D341Med (cell line): ENCODE data around the gene MTMR3.
A peak's percentile ranks its signal among the peaks of the same experiment; 100 is the strongest.
"Not testable (repeated sequence)": the region's sequence is repeated elsewhere in the genome, so short reads cannot be mapped to it uniquely, and the experiment has no call there.

ENCODE experiments used
- DNase-seq: peaks from one replicate; pipeline ENCODE4 v3.0.0; 2012; ENCODE audit warnings: low spot score

The MTMR3 gene

DNA sequence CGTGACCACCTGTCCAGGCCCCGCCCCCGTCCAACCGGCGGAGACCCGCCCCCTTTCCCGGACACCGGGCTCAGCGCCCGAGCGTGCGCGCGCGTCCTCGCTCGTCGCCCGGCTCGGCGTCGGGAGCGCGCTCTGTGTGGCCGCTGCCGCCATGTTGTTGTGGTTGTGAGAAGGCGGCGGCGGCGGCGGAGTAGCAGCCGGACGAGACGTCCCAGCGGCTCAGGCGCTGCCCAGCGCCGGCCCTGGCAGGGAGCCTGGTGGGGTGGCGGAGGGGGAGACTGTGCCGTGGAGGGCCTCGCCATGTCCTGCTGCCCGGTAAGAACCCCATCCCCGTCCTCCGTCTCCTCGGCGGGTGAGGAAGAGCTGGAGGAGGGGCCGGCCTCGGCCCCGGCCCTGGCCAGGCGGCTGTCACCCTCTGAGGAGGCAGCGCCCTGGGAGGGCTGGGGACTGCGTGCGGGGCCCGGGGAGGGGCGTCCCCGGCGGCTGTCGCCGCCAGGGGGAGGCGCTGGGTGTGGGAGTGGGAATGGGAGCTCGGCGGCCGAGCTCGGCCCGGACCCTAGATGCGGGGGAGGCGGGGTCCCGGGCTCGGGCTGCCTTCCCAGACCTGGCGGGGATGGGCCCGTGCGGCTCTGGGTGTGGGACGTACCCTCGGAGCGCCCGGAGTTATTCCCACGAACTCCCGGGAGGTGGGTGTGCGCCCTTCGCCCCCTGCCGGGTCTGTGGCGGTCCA is at the start of gene MTMR3:
MTMR3 (plus strand) TSS at position 130 of the 730 bp plus-strand sequence. CDS start 87,886 bp downstream, outside the sequence.
- peak; percentile 92 for DNase-seq

DNA sequence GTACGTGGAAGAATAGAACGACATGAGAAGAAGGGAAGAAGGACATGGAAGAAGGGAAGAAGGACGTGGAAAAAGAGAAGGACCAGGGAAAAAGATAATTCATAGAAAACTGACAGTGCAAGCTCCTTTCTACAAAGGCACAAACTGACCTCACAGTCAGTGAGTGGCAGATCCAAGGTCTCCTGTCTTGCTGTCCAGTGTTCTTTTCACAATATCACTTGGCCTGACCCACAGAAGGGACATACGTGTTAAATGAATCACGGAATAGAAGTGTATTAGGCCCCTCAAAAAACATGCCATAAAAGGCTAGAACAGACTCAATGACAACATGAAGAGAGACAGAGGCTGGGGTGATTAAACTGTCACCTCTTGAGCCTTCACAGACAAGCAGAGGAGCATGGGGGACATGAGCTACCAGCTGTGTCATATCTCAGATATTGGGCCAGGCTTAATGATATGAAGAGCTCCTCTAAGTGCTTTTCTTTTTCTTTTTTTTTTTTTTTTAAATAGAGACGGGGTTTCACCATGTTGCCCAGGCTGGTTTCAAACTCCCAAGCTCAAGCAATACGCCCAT is 49.5 kb upstream of the MTMR3 start:
- no peak for DNase-seq

DNA sequence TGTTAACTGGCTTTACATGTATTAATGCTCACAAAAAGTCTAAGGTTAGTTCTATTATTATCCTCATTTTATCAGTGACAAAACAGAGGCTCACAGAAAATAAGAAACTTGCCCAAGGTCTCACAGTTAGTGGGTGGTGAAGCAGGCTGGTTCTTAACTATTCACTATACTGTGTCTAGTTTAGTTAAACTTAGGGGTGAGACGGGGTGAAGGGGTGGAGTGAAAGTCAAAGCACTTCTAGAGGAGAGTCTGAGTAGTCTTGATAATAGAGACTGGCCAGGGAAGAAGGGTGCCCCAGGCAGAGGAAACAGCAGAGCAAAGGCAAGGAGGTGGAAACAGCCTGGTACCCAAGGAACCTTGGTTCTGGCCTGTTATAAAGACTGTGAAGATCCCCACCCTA is 48.9 kb upstream of the MTMR3 start:
- DNase-seq: no peak

DNA sequence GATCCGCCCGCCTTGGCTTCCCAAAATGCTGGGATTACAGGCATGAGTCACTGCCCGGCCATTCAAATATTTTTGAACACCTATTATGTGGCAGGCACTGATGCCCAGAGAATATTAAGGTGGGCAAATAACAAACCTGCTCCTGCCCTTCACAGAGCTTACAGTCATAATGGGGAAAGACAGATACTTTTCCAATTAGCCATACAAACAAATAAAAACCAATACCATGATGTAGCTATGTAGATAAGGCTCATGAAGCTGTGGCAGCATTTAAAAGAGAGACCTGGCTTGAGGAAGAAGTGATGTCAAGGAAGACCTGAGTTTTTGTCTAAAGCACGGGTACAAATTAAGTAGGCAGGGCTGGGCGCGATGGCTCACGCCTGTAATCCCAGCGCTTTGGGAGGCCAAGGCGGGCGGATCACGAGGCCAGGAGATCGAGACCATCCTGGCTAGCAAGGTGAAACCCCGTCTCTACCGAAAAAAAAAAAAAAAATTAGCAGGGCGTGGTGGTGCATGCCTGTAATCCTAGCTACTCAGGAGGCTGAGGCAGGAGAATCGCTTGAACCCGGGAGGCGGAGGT is 46.1 kb upstream of the MTMR3 start:
- DNase-seq: not testable (repeated sequence)

DNA sequence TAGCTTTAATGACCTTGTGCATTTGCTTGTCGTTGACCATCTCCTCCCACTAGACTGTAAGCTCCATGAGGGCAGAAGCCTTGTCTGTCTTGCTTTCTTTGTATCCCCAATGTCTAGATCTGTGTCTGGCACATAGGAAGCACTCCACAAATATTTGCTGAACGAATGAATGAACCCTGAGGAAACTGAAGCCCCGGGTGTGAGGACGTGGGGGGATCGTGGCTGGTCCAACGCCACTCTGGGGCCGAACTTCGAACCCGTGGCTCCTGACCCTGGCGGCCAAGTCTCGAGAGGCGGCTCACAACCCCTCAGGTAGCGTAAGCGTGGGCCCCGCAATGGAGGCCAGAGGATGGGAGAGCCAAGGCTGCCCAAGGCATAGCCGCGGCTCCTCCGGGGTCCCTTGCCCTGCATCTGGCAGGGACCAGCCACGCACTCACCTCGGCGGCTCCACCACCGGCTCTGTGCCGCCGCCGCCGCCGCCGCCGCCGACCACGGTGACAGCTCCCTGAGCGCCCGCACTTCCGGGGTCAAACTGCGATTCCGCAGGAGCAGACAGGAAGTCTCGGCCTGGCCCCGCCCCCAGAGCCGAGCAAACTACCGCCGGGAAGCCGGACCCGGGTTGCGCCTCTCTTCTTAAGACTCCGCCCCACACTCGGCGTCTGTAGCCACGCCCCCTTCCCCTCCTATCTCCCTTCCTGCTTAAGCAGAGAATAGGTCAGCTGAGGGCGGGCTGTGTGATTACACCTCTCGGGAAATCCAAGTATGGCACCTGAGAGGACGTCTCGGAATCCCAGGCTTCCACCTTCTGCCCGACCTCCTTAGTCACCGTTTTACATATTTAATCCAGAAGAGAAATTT is 45.0 kb upstream of the MTMR3 start, which contains the start of gene ASCC2:
ASCC2 (minus strand) TSS at position 534 of the 858 bp plus-strand sequence. CDS start 5,949 bp downstream, outside the sequence.
- peak; percentile 99 for DNase-seq

DNA sequence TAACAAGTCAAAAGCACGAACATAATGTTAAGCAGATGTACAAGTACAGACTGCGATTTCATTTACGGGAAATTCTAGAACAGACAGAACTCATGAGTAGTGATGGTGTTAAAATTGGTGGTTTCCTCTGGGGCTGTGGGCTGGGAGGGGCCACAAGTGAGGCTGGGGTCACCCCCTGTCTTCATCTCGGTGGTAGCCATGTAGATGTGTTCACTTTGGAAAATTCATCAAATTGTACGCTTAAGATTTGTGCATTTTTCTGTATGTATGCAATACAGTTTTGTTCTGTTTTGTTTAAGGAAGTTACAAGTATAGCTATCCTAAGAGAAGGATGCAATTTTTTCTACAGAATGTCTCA is 44.4 kb upstream of the MTMR3 start:
- no peak for DNase-seq

DNA sequence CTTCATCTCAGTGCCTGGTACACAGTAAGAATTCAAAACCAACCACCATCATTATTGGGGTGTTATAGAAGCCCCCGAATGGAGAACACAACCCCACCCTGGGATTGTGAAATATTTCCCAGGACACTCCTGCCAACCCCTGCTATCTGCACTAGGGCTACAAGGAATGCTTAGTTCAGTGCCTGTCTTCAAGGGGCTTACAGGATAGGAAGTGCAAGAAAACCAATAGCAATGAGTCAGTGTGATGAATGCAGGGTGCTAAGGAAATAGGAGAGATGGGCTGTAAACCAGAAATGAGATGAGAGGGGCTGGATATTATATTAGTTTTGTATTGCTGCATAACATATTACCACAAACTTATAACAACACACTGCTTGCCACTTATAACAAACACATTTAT is 43.9 kb upstream of the MTMR3 start:
- no peak for DNase-seq

DNA sequence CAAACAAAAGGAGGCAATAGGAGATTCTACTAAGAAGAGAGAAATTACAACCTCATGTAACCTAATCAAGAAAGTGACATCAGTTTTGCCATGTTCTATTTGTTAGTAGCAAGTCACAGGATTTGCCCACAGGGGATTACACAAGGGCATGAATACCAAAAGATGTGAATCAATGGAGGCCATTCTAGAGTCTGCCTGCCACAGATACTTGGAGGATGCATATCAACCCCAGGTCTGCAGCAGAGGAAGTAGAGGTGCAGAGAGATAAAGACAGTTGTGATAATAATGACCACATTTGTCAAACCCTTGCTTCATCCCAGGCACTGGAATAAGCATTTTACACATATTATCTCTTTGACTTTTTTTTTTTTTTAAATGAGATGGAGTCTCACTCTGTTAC is 42.5 kb upstream of the MTMR3 start:
- no peak for DNase-seq

DNA sequence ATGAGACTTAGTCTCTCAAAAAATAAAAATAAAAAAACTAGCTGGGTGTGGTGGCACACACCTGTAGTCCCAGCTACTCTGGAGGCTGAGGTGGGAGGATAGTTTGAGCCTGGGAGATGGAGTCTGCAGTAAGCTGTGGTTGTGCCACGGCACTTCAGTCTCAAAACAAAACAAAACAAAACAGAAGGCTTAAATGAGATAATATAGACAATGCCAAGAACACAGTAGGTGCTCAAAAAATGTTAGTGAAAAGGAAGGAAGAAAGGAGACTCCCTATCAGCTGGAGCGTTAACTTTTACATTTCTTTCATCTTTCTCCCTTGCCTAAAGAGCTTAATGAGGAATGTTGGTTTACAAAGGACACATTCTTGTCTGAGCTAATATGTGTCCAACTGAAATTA is 40.8 kb upstream of the MTMR3 start:
- DNase-seq: no peak

DNA sequence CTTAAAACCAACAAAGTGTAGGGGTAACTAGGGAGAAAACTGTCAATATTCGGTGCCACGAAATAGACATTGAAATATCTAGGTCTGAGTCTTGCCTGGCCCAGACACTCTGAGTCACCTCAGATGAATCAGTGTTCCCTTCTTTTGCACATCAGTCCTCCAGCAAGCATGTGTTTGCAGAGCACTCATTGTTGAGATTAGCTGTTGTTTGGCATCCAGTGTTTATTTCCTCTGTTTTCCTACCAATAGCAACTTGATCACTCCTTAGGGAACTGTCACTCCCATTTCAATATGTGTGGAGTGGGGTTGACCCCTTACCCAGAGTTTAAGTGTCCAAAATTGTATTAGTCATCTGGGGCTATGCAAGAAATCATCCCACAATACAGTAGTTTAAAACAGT is 40.2 kb upstream of the MTMR3 start:
- DNase-seq: no peak

DNA sequence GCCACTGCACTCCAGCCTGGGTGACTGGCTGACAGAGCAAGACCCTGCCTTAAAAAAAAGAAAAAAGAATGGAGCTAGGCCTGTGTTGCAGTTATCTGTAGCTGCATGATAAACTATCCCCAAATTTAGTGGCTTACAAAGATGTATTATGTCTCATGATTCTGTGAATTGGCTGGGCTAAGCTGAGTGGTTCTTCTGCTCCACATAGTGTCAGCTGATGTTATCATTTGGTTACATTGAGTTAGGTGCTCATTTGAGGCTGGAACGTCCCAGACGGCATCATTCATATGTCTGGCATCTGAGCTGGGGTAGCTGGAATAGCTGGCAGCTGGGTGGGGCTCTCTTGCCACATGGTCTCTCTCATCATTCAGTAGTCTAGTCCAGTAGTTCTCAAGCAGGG is 36.7 kb upstream of the MTMR3 start:
- DNase-seq: no peak

DNA sequence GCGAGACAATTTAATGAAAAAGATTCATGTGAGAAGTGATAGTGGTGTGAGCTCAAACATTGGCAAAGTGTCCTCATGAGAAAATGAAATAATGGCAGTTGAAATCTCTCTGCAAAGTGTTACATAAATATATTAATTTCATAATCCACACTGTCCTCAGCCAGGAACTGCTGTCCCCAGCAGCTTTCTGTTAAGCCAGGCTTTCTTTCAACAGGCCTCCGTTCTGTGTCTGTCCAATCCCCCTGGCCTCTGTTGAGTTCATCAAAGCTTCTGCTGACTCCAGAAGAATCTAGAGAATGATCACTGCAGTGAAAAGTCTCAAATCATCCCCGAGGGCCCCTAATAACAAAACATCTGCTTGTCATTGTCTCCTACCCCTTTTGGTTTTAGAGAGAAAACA is 34.9 kb upstream of the MTMR3 start:
- no peak for DNase-seq

DNA sequence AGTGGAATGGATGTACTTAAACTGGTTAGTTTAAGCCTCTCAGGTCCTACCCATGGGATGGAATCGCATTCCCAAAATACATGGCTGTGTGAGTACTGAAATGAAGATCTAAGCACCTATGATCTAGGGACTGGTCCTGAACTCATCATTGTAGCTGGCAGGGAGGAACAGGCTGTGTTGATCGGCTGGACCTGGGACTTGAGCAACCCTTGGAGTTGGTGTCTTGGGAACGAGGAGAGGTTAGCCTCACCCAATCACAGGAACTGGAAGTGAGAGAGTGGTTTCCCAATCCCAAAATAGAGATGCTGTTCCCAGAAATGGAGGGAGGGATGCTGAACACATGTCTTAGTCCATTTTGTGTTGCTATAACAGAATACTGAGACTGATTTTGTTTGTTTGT is 28.5 kb upstream of the MTMR3 start:
- no peak for DNase-seq

DNA sequence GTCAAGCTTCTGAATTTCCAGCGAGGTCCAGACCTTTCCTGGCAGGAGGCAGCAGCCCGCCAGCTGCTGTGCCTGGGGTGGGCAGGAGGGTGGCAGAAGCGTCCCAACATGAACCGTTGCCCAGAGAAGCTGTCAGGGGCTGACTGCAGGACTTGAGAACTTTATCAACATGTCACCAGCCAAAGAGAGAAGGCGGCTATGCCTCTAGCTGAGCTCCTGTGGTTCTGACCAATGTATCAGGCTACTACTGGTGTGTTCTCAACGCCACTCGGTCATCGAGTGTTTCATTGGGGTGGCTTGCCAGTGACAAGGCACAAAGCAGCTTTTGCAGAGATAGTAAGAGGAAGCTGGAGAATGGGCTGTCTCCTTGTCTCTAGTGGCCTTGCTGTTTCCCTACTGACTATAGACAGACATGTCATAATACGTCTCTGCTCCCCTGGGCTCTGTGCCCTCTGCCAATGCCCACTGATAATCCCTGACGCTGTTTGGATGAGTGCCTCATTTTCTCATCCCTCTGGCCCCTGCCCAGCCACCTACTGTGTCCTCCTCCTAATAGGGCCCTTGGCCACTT is 27.3 kb upstream of the MTMR3 start:
- DNase-seq: no peak

DNA sequence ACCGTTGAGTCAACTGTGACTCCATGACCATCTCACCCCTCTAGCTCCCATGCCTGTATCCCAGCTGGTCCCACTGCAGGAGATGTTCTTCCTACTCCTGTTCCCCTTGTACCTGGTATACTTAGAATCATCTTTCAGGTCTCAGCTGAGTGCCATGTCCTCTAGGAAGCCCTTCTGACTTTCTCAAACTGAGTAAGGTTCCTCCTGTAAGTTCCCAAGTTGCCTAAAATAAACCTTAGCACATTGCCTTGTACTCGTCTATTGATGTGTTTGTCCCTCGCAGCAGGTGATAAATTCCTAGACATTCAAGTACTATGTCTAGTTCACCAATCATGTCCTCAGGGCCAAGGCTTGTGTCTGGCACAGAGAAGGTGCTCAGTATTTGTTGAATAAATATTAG is 26.5 kb upstream of the MTMR3 start:
- DNase-seq: no peak

DNA sequence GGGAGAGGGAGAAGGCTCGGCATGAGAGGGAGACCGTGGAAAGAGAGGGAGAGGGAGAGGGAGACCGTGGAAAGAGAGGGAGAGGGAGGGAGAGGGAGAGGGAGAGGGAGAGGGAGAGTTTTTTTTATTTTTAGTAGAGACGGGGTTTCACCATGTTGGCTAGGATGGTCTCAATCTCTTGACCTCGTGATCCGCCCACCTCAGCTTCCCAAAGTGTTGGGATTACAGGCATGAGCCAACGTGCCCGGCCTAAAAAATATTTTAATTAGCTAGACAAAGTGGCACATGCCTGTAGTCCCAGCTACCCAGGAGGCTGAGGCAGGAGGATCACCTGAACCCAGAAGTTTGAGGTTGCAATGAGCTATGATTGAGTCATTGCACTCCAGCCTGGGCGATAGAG is 23.9 kb upstream of the MTMR3 start:
- DNase-seq: not testable (repeated sequence)

DNA sequence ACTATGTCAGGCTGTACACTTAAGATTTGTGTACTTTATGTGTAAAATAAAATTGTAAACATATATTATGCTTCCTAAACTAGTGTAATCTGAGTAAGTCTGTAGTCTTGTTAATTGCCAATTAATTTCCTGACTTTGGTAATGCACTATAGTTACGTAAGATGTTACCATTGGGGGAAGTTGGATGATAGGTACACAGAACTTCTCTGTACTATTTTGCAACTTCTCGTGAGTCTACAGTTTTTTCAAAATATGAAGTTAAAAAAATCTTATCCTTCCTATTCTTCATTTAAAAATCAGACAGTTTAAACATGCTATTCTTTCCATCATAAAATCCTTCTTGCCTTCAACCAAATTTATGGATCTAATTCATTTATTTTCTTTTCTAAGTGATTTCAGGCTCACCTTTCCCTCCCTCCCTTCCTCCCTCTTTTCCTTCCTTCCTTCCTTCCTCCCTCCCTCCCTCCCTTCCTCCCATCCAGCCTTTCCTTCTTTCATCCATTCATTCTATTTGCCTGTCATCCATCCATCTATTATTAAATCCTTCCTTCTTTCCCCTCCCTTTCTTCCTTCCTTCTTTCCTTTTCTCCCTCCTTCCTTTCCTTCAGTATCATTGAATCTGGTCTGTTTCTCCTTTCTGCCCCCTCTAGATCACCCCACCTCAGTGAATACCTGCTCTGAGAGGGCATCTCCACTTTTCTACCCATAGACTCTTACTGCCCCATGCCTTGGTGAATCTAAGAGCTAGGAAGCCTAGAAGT is 22.8 kb upstream of the MTMR3 start:
- no peak for DNase-seq

DNA sequence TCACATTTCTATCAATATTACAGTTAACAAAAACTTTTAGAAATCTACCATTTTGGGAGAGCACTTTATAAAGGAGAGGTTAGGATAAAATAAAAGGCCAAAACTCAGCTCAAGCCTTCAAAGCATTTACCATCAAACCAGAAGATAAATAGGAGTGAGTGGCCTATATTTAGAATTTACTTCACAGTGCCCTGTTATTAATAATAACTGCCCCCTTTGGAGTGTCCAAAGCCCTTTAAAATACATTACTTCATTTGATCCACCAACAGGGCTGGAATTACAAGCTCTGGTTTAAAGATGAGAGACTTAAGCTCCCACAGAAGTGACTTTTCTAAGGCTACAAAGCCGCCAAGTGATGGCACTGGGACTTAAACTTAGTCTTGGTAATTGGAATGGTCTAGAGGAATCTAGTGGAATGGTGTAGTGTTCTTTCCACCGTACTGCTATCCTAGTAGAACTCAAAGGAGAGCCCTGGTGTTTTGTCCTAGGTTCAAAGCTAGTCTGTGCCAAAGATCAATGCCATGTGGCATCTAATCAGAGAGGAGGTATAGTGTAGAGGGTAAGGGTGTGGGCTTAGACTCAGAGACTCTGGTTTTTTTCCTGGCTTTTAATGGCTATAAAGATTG is 21.2 kb upstream of the MTMR3 start:
- DNase-seq: no peak

DNA sequence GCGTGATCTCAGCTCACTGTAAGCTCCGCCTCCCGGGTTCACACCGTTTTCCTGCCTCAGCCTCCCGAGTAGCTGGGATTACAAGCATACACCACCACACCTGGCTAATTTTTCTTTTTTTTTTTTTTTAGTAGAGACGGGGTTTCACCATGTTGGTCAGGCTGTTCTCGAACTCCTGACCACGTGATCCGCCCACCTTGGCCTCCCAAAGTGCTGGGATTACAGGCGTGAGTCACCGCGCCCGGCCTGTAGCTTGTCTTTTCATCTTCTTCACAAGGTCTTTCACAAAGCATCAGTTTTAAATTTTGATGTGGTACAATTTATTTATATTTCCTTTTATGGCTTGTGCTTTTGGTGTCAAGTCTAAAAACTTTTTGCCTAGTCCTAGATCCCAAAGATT is 17.4 kb upstream of the MTMR3 start:
- not testable (repeated sequence) for DNase-seq

DNA sequence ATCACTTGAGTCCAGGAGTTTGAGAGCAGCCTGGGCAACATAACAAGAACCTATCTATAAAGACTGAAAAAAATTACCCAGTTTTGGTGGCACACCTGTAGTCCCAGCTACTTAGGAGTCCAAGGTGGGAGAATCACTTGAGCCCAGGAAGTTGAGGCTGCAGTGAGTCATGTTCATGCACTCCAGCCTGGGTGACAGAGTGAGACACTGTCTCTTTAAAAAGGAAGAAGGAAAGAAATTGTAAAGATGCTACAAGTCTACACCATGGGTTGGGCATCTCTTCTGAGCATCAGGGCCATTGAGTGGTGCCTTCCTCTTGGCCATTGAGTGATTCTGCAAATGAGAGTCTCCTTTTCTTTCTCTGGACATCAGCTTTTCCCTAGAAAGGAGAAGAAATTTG is 15.7 kb upstream of the MTMR3 start:
- no peak for DNase-seq

DNA sequence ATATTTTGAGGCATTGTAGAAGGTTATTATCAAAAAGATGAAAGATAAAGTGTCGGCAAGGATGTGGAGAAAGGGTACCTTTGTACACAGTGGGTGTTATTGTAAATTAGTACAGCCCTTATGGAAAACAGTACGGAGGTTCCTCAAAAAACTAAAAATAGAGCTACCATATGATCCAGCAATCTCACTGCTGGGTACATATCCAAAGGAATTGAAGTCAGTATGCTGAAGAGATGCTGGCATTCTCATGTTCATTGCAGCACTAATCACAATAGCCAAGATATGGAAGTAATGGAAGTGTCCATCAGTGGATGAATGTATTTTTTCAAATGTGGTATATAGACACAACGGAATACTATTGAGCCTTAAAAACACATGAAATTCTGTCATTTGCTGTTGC is 15.1 kb upstream of the MTMR3 start:
- DNase-seq: no peak
